ENCODE data around the gene CHRNA5. TPM values are rescaled to one million over a fixed set of nuclear protein-coding genes. Genes with fewer than 3 reads are reported as not detected.

CHRNA5 gene
- total RNA-seq, 1 donor from 2014 or later = 9.1 TPM

DNA sequence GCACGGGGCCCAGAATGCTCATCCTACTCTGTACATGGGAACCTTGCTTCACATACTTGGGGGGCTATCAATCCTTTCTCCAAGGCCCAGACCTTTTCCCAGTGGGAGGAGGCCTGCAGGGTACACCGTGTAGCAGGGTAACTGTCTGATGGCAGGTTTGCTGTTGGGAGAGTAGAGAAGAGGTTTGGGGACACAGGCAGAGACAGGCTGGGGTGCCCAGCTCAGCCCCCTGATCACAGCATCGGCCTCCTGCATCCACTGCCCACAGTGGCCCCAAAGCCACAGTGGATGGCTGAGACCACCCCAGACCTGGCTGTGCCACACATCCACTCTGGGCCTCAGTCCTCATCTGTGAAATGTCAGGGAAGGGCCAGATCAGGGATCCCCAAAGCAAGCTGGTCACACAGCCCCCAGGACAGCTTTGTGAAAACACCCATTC, 49.9 kb downstream of the CHRNA5 start:
- no peak overlapping the region for H3K4me3 ChIP-seq (ENCODE audit: low read depth, low read length)
- DNase-seq (ENCODE audit: low read depth) = no peak
- TF ChIP-seq, protein P1, sequence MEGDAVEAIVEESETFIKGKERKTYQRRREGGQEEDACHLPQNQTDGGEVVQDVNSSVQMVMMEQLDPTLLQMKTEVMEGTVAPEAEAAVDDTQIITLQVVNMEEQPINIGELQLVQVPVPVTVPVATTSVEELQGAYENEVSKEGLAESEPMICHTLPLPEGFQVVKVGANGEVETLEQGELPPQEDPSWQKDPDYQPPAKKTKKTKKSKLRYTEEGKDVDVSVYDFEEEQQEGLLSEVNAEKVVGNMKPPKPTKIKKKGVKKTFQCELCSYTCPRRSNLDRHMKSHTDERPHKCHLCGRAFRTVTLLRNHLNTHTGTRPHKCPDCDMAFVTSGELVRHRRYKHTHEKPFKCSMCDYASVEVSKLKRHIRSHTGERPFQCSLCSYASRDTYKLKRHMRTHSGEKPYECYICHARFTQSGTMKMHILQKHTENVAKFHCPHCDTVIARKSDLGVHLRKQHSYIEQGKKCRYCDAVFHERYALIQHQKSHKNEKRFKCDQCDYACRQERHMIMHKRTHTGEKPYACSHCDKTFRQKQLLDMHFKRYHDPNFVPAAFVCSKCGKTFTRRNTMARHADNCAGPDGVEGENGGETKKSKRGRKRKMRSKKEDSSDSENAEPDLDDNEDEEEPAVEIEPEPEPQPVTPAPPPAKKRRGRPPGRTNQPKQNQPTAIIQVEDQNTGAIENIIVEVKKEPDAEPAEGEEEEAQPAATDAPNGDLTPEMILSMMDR (conservative IDR thresholded peaks at IDR 0.05; ENCODE audit: low read depth, low read length) = no peak

DNA sequence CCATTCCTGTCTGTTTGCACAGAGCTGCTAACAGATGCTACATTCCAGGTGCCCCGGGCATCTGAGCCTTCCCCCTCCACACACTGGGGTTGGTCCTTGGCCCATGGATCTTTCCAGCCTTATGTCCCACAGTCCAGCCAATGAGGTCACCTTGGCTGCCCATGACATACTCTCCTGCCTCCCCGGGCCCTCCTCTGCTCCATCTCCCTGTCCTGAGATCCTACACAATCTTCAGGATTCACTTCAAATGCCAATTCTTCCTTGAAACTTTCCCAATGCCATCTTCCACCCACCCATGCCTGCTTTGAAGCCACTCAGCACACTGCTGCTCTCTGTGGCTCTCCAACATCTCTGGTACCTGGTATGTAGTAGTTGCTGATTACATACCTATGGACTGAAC, 51.2 kb downstream of the CHRNA5 start:
- TF ChIP-seq, protein P1 (conservative IDR thresholded peaks at IDR 0.05; ENCODE audit: low read depth, low read length) = no peak
- H3K4me3 ChIP-seq (ENCODE audit: low read depth, low read length) = no peak overlapping the region
- no peak for DNase-seq (ENCODE audit: low read depth)

DNA sequence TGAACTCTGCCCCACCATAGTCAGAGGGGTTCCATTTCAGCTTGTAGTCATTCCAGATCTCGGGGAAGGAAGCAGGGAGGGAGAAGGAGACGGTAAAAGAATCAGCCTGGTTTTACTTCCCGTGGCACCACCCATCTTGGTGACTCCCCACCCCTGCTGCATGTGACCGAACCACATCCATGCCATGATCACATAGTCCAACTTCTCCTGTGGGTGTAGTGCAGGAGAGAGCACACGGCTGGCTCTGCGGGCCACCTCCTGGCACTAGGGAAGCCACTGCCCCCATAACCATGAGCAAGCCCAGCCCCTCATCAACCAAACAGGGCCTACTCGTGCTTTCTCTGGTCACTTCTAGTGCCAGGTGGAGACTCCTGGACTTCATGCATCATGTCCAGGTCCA, 51.8 kb downstream of the CHRNA5 start:
- TF ChIP-seq, protein P1 (conservative IDR thresholded peaks at IDR 0.05; ENCODE audit: low read depth, low read length) = no peak
- H3K4me3 ChIP-seq (ENCODE audit: low read depth, low read length) = no peak overlapping the region
- DNase-seq (ENCODE audit: low read depth) = no peak

DNA sequence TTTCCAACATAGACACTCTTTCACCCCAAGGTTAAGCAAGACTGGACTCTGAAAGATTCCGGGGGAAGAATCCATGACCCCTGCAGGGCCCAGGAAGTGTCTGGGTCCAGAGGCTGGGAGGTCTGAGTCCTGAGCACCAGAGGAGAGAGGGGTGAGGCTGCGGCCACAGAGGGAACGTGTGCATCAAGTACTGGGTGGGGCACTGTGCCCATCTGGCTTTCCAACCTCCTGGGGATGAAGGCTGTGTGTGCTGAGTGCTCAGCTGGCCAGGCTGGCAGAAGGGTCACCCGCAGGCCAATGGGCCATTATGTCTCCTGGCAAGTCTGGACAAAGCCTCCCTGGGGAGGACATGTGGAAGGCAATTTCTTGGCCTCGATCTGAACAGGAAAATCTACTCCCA, 52.2 kb downstream of the CHRNA5 start:
- TF ChIP-seq, protein P1 (conservative IDR thresholded peaks at IDR 0.05; ENCODE audit: low read depth, low read length) = no peak
- no peak for DNase-seq (ENCODE audit: low read depth)
- H3K4me3 ChIP-seq (ENCODE audit: low read depth, low read length) = no peak overlapping the region

DNA sequence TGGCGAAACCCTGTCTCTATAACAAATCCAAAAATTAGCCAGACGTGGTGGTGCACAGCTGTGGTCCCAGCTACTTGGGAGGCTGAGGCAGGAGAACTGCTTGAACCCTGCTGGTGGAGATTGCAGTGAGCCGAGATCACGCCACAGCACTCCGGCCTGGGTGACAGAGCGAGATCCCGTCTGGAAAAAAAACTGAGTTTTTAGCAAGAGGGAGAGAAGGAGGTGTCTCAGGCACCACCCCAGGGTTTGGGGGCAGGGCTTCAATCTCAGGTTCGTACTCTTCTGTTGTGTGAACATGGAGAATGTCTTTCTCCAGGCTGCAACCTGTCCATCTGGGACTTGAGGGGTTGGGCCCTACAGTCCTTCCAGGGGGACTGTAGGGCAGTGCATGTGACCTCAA, 52.7 kb downstream of the CHRNA5 start:
- DNase-seq (ENCODE audit: low read depth) = no peak
- H3K4me3 ChIP-seq (ENCODE audit: low read depth, low read length) = no peak overlapping the region
- TF ChIP-seq, protein P1 (conservative IDR thresholded peaks at IDR 0.05; ENCODE audit: low read depth, low read length) = no peak

DNA sequence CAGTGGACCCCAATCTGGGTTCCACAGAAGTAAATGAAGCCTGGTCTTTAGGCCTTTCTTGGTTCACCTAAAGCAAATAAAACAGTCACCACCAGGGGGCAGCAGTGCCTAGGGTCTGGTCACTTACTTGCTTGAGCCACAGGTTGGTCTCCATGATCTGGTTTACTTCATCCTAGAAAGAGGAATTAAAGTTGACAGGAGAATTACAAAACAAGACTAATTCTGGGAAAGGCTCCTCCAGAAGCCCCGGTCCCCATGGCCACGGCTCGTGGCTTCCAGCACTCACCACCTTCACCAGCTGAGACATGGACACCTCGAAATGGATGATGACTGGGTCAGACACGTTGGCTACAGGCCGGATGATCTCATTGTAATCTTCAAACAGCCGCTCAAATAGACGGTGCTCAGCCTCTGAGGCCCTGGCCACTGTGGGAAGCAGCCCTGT, 53.2 kb downstream of the CHRNA5 start:
- H3K4me3 ChIP-seq (ENCODE audit: low read depth, low read length) = no peak overlapping the region
- DNase-seq (ENCODE audit: low read depth) = peak; percentile 9
- TF ChIP-seq, protein P1 (conservative IDR thresholded peaks at IDR 0.05; ENCODE audit: low read depth, low read length) = peak; percentile 86

Measured in epithelial cell of proximal tubule (primary cell).